Adrenal gland (tissue), 12 donors: ENCODE results near the gene PRPF18. TPM values are rescaled to one million over a fixed set of nuclear protein-coding genes. Genes with fewer than 3 reads are reported as not detected.

ENCODE experiments used
- DNase-seq, 7 donors: peaks; one replicate each; pipeline ENCODE4 v3.0.0-alpha.2; 2019 to 2020
- H3K27ac ChIP-seq, 5 donors: fragments of 200-600 bp; sonication (generic) in 4 of 5; 1 replicate in 3 of 5; 2 replicates in 2 of 5; pipeline versions ENCODE4 v1.5.1 to v1.8.0; 2016 to 2020; ENCODE audit warnings: mild to moderate bottlenecking in 1 of 5
- H3K27me3 ChIP-seq: fragments of 200-600 bp; 2 replicates; pipeline ENCODE4 v1.8.0; 2021
- H3K36me3 ChIP-seq, 2 donors: fragments of 200-600 bp; replicated peaks in 1 of 2; 1 replicate in 1 of 2; 2 replicates in 1 of 2; pipeline versions ENCODE4 v1.5.1 to v1.8.0; 2018 to 2022
- H3K4me1 ChIP-seq, 2 donors: fragments of 200-600 bp; replicated peaks in 1 of 2; 1 replicate in 1 of 2; 2 replicates in 1 of 2; pipeline versions ENCODE4 v1.5.1 to v1.8.0; 2018 to 2021
- H3K4me3 ChIP-seq, 4 donors: fragments of 200-600 bp; sonication (generic) in 3 of 4; one replicate each; pipeline ENCODE4 v1.5.1; 2016 to 2018
- H3K9me3 ChIP-seq, 3 donors: fragments of 200-600 bp; sonication (generic) in 1 of 3; replicated peaks in 1 of 3; 1 replicate in 2 of 3; 2 replicates in 1 of 3; pipeline versions ENCODE4 v1.5.1 to v1.8.0; 2016 to 2021
- CTCF ChIP-seq, 6 experiments: fragments of 450-650 bp in 4 of 6; fragments of 200-600 bp in 2 of 6; sonication (generic) in 1 of 6; IDR thresholded peaks; 1 replicate in 5 of 6; 2 replicates in 1 of 6; pipeline versions ENCODE4 v1.5.1 to v1.8.0; 2016 to 2021; ENCODE audit warnings: antibody characterized with exemption in 6 of 6, mild to moderate bottlenecking in 2 of 6, moderate library complexity in 1 of 6
- POLR2A ChIP-seq, 2 donors: fragments of 450-650 bp; IDR thresholded peaks; one replicate each; pipeline ENCODE4 v1.6.1; 2017; ENCODE audit warnings: antibody characterized with exemption in 2 of 2, mild to moderate bottlenecking in 2 of 2, moderate library complexity in 1 of 2
- WGBS, 4 donors: extraction: QIAGEN DNeasy Blood & Tissue Kit in 2 of 4; methylation state at CpG; one replicate each; pipeline versions ENCODE4 v1.1.5 to v1.1.7; 2013 to 2017; 5-methylcytosine and 5-hydroxymethylcytosine counted together
- intact Hi-C, 2 donors: fragments of 100-400 bp; cut with DNase I; formaldehyde crosslinking; loops; one replicate each; pipeline versions ENCODE4 v1.14.1 to v1.15.0; 2022 to 2023
- polyA plus RNA-seq, 3 donors: library from polyadenylated mRNA; stranded (reverse); fragments of 200-250 nt in 2 of 3; fragments of 350-450 nt in 1 of 3; fragmentation: Illumina TruSeq in 1 of 3; extraction: RNeasy Lipid Tissue Mini Kit (QIAGEN cat#74804) in 1 of 3; gene quantifications; one replicate each; pipeline ENCODE4 v1.2.3, GENCODE V29; 2013 to 2014
- total RNA-seq, 9 donors: library from RNA; depleted of rRNA in 4 of 9; stranded (reverse); fragments of >200 nt in 4 of 9; fragments of 120-200 nt in 1 of 9; fragmentation: NEBNext Ultra II Directional in 1 of 9; extraction: Animal tissue kit (Norgen Biotek cat#: 25700) in 1 of 9; gene quantifications; one replicate each; pipeline versions ENCODE4 v1.1.0 to v1.2.4, GENCODE V29; 2013 to 2023
- donor health status: healthy with polysubstance abuse.
- donor health status: Bipolar disorder and iron deficiency.
- donor health status: DM: yes; HTN: yes; CAD: no.
- donor health status: DM: no; HTN: no; CAD: no.
- donor health status: DM: no; HTN: no; CAD: no.
- donor health status: DM: yes; HTN: yes; CAD: no.

The PRPF18 gene
- total and polyA plus RNA-seq, 12 donors, result 4.9 to 36.7 (median 18.9) TPM

- WGBS, 4 donors, result 81 to 89% (median 85%) methylated on average over 3 of the region's 3 CpGs
Measured at GRCh38 chr10:13632440-13632839, 45.7 kb downstream of the PRPF18 start.

GRCh38 chr10:13632884-13633440 lies 46.2 kb downstream of the PRPF18 start:
- intact Hi-C loops, result no loop called here
- Histone ChIP-seq H3K9me3 (no peaks in the 10 kb centered on the region), H3K27ac (peak overlapping the region in 2 of 5 donors; percentile 6 to 48), H3K36me3 (peaks cover 0 to 10% of the 10 kb centered on the region in 2 donors), H3K27me3 (no peaks in the 10 kb centered on the region), H3K4me1 (no peaks in the 10 kb centered on the region), H3K4me3 (no peak overlapping the region)
- TF ChIP-seq POLR2A (IDR thresholded peaks at IDR 0.05), result no peak
- TF ChIP-seq CTCF (IDR thresholded peaks at IDR 0.05), result no peak
- 81 to 92% (median 88%) methylated on average over 5 of the region's 5 CpGs for WGBS, 4 donors
- DNase-seq, result no peak

More at GRCh38 chr10:13632440-13632839, 45.7 kb downstream of the PRPF18 start:
- H3K27me3 ChIP-seq, result no peaks in the 10 kb centered on the region
- no peak overlapping the region for H3K4me3 ChIP-seq
- TF ChIP-seq POLR2A (IDR thresholded peaks at IDR 0.05) (no peak), CTCF (IDR thresholded peaks at IDR 0.05) (no peak)
- DNase-seq, result no peak
- no peak overlapping the region for H3K27ac ChIP-seq
- H3K4me1 ChIP-seq, result no peaks in the 10 kb centered on the region
- intact Hi-C loops, result no loop called here
- H3K36me3 ChIP-seq, result peaks cover 0 to 10% of the 10 kb centered on the region in 2 donors
- H3K9me3 ChIP-seq, result no peaks in the 10 kb centered on the region

- H3K27me3 ChIP-seq, result no peaks in the 10 kb centered on the region
- WGBS, 4 donors, result 81 to 89% (median 85%) methylated on average over 7 of the region's 7 CpGs
- DNase-seq, result peak in 1 of 7 donors; percentile 82
- no peak for TF ChIP-seq POLR2A (IDR thresholded peaks at IDR 0.05)
- no peak for TF ChIP-seq CTCF (IDR thresholded peaks at IDR 0.05)
- peaks cover 0 to 13% of the 10 kb centered on the region in 2 donors for H3K36me3 ChIP-seq
- H3K4me1 ChIP-seq, result no peaks in the 10 kb centered on the region
- intact Hi-C loops, result no loop called here
- peak overlapping the region in 2 of 5 donors; percentile 6 to 48 for H3K27ac ChIP-seq
- no peaks in the 10 kb centered on the region for H3K9me3 ChIP-seq
- no peak overlapping the region for H3K4me3 ChIP-seq
Measured at GRCh38 chr10:13633689-13634088, 46.9 kb downstream of the PRPF18 start.

- Histone ChIP-seq H3K27me3 (no peaks in the 10 kb centered on the region), H3K9me3 (no peaks in the 10 kb centered on the region), H3K4me3 (no peak overlapping the region), H3K27ac (peak overlapping the region in 1 of 5 donors; percentile 48), H3K36me3 (peaks cover 0 to 18% of the 10 kb centered on the region in 2 donors), H3K4me1 (no peaks in the 10 kb centered on the region)
- intact Hi-C loops, result no loop called here
- TF ChIP-seq CTCF (IDR thresholded peaks at IDR 0.05) (no peak), POLR2A (IDR thresholded peaks at IDR 0.05) (no peak)
- 78 to 89% (median 83%) methylated on average over 6 of the region's 6 CpGs for WGBS, 4 donors
- no peak for DNase-seq
Measured at GRCh38 chr10:13634207-13634606, 47.4 kb downstream of the PRPF18 start.
